Omental fat pad (tissue), 4 donors: Measurements from ENCODE around the gene ZNF24. TPM values are rescaled to one million over a fixed set of nuclear protein-coding genes. Genes with fewer than 3 reads are reported as not detected.

Experiments used
- ATAC-seq: fragments of 150-250 bp; one replicate; pipeline ENCODE4 v1.9.1; 2016; ENCODE audit warnings: mild to moderate bottlenecking, moderate library complexity; ENCODE audit not compliant: low FRiP score
- DNase-seq: peaks from one replicate; pipeline ENCODE4 v3.0.0-alpha.2; 2019; ENCODE audit warnings: low spot score
- total RNA-seq, 4 donors: library from RNA; depleted of rRNA; stranded (reverse); fragments of >200 nt; gene quantifications; one replicate each; pipeline ENCODE4 v1.1.0, GENCODE V29; 2016
- TF ChIP-seq, protein P1 (sequence below), 3 donors: fragments of 450-650 bp; IDR thresholded peaks; one replicate each; pipeline ENCODE4 v1.5.1; 2016 to 2017; ENCODE audit warnings: antibody characterized with exemption in 3 of 3, mild to moderate bottlenecking in 3 of 3, moderate library complexity in 2 of 3

The ZNF24 gene
- total RNA-seq, 4 donors from 2014 or later: 24.8 to 41.9 (median 30.8) TPM

DNA sequence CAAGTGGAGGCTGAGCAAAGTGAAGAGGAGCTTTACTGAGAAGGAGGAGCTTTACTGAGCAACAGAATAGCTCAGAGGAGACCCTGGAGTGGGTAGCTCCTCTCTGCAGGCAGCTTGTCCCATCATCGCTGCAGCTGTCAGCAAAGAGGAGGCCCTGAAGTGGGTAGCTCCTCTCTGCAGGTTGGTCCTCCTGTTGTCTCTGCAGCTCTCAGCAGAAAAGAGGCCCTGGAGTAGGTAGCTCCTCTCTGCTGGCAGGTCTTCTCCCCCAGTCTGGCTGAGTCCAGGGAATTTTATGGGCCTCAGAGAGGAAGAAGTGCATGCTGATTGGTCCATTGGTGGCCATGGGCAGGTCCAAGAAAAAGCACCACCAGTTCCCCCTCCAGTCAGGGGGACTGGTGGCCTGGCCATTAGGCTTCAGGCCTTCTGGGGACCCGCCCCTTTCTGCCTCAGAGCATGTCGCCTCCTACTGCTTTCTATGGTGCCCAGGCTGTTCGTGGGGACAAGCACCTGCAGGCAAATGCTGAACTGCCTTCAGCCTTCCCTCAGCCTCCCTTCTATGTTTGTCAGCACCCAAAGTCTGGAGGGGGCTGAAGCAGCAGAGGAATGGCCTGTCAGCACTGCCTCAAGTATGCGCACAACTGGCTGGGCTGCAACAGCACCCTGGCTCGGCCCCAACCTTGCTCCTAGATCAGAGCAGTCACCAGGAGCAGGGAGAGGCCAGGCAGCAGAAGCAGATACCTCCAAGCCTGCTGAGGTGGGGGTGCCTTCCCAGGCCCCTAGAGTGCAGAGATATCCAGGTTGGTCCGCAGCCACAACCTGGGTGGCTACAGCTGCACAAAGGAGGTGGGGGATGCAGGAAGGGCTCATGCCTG, 60.1 kb downstream of the ZNF24 start:
- ATAC-seq (peak; percentile 44), DNase-seq (no peak)
- TF ChIP-seq, protein P1, sequence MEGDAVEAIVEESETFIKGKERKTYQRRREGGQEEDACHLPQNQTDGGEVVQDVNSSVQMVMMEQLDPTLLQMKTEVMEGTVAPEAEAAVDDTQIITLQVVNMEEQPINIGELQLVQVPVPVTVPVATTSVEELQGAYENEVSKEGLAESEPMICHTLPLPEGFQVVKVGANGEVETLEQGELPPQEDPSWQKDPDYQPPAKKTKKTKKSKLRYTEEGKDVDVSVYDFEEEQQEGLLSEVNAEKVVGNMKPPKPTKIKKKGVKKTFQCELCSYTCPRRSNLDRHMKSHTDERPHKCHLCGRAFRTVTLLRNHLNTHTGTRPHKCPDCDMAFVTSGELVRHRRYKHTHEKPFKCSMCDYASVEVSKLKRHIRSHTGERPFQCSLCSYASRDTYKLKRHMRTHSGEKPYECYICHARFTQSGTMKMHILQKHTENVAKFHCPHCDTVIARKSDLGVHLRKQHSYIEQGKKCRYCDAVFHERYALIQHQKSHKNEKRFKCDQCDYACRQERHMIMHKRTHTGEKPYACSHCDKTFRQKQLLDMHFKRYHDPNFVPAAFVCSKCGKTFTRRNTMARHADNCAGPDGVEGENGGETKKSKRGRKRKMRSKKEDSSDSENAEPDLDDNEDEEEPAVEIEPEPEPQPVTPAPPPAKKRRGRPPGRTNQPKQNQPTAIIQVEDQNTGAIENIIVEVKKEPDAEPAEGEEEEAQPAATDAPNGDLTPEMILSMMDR (IDR thresholded peaks at IDR 0.05): no peak

DNA sequence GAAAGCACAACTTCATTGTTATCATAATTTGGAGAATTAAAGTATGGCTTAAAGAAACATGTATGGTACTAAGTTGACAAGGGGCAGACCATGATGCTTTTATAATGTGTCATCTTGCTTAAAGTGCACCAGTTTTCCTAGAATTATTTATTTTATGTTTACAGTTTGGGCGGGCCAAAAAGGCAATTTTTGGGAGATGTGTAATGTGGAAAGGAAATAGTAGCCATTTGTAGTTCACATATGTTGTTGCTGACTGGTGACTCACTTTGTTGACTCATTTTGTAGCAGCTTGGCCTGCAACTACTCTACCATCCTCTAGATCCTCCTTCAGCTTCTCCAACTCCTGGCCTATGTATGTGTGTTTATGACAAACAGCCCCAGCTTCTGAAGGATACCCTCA, 61.9 kb downstream of the ZNF24 start:
- no peak for ATAC-seq
- TF ChIP-seq, protein P1 (IDR thresholded peaks at IDR 0.05): no peak
- DNase-seq: no peak

Other genes starting within 250 kb of the ZNF24 start
- 10 to 100 TPM; 15.9 to 33.9 (median 22.8) TPM for gene ZNF397, start 103.4 kb downstream of the ZNF24 start, total RNA-seq
- 10 to 100 TPM in 3 of 4 donors, 1 to 10 TPM in 1; 9.5 to 14.0 (median 13.6) TPM for gene ZSCAN30, start 54.2 kb downstream of the ZNF24 start, total RNA-seq
- 1 to 10 TPM in 2 of 4 donors, under 1 TPM in 2; 0.60 to 2.2 (median 1.1) TPM for gene ZNF396, start 32.9 kb upstream of the ZNF24 start, total RNA-seq
- 10 to 100 TPM in 2 of 4 donors, 1 to 10 TPM in 2; 6.3 to 20.7 (median 9.6) TPM for gene INO80C, start 153.5 kb upstream of the ZNF24 start, total RNA-seq
- 10 to 100 TPM; 42.7 to 59.7 (median 54.1) TPM for gene GALNT1, start 237.3 kb upstream of the ZNF24 start, total RNA-seq